ENCODE results near the gene CFAP77. TPM values are rescaled to one million over a fixed set of nuclear protein-coding genes. Genes with fewer than 3 reads are reported as not detected.

CFAP77 gene
- polyA plus RNA-seq, 1 donor = not detected

GRCh38 chr9:132408521-132408920 is 1.5 kb upstream of the CFAP77 start:
- no peak for DNase-seq (ENCODE audit: low read depth)

- DNase-seq (ENCODE audit: low read depth) = no peak
Observed at GRCh38 chr9:132410642-132411041, 631 bp downstream of the CFAP77 start.

- no peak for DNase-seq (ENCODE audit: low read depth)
Observed at GRCh38 chr9:132411091-132411508, 1.1 kb downstream of the CFAP77 start.

- no peak for DNase-seq (ENCODE audit: low read depth)
Observed at GRCh38 chr9:132412089-132412488, 2.1 kb downstream of the CFAP77 start.

- DNase-seq (ENCODE audit: low read depth) = no peak
Observed at GRCh38 chr9:132413926-132414325, 3.9 kb downstream of the CFAP77 start.

- no peak for DNase-seq (ENCODE audit: low read depth)
Observed at GRCh38 chr9:132414731-132415130, 4.7 kb downstream of the CFAP77 start.

GRCh38 chr9:132415181-132415580 is 5.2 kb downstream of the CFAP77 start:
- no peak for DNase-seq (ENCODE audit: low read depth)

- DNase-seq (ENCODE audit: low read depth) = no peak
Observed at GRCh38 chr9:132418726-132419363, 8.8 kb downstream of the CFAP77 start.

- DNase-seq (ENCODE audit: low read depth) = no peak
Observed at GRCh38 chr9:132422574-132422973, 12.6 kb downstream of the CFAP77 start.

- no peak for DNase-seq (ENCODE audit: low read depth)
Observed at GRCh38 chr9:132423503-132423902, 13.5 kb downstream of the CFAP77 start.

GRCh38 chr9:132424857-132425674 is 15.1 kb downstream of the CFAP77 start:
- DNase-seq (ENCODE audit: low read depth) = no peak

- no peak for DNase-seq (ENCODE audit: low read depth)
Observed at GRCh38 chr9:132425675-132426062, 15.7 kb downstream of the CFAP77 start.

GRCh38 chr9:132426639-132427414 is 16.8 kb downstream of the CFAP77 start:
- DNase-seq (ENCODE audit: low read depth) = no peak

- no peak for DNase-seq (ENCODE audit: low read depth)
Observed at GRCh38 chr9:132430998-132431397, 21.0 kb downstream of the CFAP77 start.

GRCh38 chr9:132434881-132435280 is 24.9 kb downstream of the CFAP77 start:
- no peak for DNase-seq (ENCODE audit: low read depth)

- DNase-seq (ENCODE audit: low read depth) = no peak
Observed at GRCh38 chr9:132439153-132439552, 29.1 kb downstream of the CFAP77 start.

GRCh38 chr9:132440735-132441134 is 30.7 kb downstream of the CFAP77 start:
- no peak for DNase-seq (ENCODE audit: low read depth)

- DNase-seq (ENCODE audit: low read depth) = no peak
Observed at GRCh38 chr9:132441404-132441803, 31.4 kb downstream of the CFAP77 start.

- DNase-seq (ENCODE audit: low read depth) = no peak
Observed at GRCh38 chr9:132443951-132444607, 34.1 kb downstream of the CFAP77 start.

GRCh38 chr9:132446887-132447286 is 36.9 kb downstream of the CFAP77 start:
- DNase-seq (ENCODE audit: low read depth) = no peak

- DNase-seq (ENCODE audit: low read depth) = no peak
Observed at GRCh38 chr9:132447346-132447745, 37.3 kb downstream of the CFAP77 start.

- DNase-seq (ENCODE audit: low read depth) = no peak
Observed at GRCh38 chr9:132447902-132448301, 37.9 kb downstream of the CFAP77 start.

All from forelimb muscle (tissue), 1 donor.